ENCODE results near the gene CLIC3.
"Not testable (repeated sequence)": the region's sequence is repeated elsewhere in the genome, so short reads cannot be mapped to it uniquely, and the experiment has no call there.

The CLIC3 gene

DNA sequence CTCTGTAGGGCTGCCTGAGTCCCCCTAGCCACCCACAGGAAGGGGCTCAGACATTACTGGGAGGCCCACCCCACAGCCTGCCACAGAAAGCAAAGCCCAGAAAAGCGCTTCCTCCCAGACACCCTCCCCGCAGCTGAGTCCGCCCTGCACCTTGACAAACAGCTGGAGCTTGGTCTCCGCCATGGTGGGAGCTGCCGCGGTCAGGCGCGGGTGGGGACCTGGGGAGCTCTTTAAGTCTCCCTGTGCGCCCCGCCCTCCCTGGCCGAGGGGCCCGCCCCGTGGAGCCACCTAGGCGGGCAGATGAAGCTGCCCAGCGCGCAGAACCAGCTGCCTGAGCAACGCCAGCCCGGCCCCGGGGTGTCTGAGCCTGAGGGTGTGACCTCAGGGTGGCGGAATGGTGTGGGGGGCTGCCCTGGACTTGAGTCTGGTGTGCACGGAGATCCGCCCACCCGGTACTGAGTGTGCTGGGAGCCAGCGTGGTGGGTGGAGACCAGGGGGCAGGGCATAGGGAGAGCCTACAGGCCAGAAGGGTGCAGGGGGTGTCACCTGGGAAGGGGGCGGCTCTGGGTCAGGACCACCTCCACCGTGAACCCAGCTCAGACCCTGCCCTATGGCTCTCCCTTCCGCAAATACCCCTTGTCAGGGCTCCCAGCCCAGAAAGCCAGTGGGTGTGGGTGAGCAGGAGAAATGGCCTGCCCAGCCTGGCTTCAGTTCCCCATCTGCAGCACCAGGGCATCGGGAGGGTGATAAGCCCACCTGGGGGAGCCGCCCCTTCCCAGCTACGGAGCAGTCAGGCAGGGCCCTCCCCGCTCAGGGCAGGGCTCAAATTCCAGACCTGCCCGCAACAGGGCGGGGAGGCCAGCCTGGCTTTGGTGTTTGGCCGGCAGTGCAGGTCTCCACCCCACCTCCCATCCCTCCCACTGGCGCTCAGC lies at the start of gene CLIC3:
TSS of gene CLIC3 (minus strand) at position 208 of the 932 bp plus-strand sequence. CDS start at position 183, 25 bp downstream.
- DNase-seq = peak; percentile 39

DNA sequence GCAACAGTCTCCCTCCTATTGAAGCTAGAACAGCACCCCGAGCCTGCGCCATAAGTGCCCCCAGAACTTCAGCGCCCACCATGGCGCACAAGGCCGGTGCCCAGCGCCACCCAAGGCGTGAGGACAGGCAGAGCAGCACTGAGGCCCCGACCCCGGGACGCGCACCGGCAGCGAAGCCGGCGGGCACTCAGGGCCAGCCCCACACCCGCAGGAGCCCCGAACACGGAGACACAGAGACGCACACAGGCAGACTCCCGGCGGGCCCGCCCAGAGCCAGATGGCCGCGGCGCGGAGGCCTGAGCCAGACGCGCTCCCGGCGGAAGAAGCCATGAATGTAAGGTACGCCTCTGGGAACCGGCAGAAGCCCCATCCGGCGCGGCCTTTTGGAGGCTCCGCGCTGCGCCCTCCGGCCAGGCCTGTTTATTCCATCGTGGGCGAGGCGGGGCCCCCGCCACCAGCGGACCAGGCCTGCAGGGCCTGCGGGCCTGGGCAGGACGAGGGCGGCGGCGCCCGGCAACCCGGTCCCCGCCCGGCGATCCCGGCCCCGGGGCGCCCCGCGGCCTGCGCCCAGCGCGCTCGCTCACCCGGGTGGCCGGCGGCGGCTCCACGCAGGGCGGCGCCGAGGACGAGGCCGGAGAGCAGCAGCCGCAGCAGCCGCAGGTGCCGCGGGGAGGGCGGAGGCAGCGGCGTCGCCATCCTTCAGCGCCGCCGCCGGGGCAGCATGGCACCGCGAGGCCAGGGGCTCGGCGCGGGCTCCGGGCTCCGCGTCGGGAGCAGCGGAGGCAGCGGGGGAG lies 49.1 kb upstream of the CLIC3 start:
- peak; percentile 44 for DNase-seq

DNA sequence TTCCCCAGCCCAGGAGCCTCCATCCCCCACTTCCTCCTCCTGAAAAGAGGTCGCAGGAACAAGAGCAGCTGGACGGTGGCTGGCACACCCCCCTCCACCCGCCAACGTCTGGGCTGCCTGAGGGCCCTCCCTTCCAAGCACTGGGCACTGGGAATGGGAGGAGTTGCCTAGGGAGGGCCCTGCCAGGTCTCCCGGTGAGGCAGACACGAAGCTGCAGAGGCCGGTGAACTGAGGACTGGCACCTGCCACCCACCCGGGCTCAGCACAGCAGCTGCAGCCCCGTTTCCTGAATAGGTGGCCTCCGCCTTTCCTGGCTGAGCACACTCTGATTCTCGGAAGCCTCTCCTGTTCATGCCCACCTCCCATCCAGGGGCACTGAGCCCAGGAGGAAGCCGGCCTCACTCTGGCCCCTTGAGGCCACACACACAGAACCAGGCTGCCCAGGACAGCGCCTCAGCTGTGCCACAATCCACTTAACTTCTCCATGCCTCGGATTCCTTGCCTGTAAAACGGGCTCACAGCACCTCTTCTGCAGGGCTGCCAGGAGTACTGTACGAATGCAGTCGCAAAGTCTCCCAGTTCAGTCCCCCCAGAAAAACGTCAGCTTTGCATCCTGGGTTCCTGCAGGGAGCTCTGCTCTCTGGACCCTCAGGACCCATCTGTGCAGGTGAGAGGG lies 48.3 kb upstream of the CLIC3 start:
- DNase-seq = no peak

GRCh38 chr9:137044037-137044436 lies 47.7 kb upstream of the CLIC3 start:
- DNase-seq = no peak

DNA sequence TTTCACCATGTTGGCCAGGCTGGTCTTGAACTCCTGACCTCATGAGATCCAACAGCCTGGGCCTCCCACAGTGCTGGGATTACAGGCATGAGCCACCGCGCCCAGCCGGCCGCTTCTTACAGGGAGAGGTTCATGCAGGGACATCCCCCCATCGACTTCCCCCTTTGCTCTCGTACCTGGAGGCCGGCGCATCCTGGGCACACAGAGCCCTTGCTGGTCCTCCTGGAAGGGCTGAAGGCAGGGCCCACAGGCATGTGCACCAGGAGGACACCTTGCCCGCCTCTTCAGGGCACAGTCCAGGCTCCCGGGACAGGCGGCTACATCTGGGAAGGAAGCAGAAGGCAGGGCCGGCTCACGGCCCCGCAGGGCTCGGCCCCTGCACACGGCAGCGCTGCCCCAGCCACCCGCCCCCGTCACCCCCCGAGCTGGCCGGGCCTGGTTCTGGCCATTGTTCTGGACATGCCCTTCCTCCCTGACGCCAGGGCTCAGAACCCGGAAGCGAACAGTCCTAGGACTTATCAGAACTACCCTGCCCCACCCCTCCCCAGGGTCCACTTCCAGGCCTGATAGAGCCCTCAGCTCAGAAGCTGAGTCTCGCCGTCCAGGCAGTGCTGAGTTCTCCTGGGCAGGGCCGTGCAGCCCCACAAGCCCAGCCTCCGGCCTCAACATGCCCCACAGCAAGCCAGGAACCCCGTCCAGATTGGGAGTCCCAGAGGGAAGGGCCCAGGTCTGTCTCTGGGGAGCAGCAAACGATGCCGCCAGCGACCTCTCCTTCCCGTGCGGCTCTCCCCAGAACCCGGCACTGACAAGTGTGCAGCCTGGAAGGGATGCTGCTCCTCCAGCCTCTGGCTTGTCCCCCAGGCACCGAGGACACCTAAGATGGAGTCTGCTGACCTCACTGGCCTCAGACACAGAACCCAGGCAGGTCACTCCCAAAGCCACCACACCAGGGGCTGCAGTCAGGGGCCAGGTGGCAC lies 46.7 kb upstream of the CLIC3 start:
- no peak for DNase-seq

- DNase-seq = no peak
Observed at GRCh38 chr9:137041124-137041523, 44.8 kb upstream of the CLIC3 start.

- DNase-seq = no peak
Observed at GRCh38 chr9:137040568-137040967, 44.2 kb upstream of the CLIC3 start.

GRCh38 chr9:137039611-137040366 lies 43.4 kb upstream of the CLIC3 start:
- no peak for DNase-seq

DNA sequence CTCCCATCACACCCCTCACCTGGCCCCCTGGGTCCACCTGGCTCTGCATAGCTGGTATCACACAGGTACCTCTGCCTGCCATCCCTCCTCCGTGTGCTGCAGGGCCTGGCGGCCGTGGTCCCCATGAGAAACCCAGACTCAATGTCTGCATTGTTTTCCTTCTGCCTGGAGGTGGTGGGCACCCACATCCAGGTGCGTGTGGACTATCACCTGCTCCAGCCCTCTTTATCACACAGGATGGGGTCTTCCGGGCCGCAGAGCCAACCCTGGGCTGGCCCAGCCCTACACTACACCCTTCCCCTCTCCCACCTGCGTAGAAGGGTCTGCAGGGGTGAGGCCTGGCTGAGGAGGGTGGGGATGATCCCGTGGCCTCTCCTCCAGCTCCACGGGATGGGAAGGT lies 42.5 kb upstream of the CLIC3 start:
- no peak for DNase-seq

DNA sequence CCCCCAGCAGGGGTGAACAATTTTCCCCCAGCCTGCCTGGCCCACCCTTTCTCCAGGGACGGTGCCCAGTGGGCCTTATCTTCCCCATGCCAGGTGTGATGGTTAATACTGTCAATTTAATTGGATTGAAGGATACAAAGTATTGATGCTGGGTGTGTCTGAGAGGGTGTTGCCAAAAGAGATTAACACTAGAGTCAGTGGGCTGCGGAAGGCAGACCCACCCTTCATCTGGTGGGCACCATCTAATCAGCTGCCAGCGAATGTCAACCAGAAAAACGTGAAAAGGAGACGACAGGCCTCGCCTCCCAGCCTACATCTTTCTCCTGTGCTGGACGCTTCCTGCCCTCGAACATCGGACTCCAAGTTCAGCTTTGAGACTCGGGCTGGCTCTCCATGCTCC lies 41.1 kb upstream of the CLIC3 start:
- DNase-seq = no peak

- DNase-seq = no peak
Observed at GRCh38 chr9:137037035-137037434, 40.7 kb upstream of the CLIC3 start.

GRCh38 chr9:137035937-137036336 lies 39.6 kb upstream of the CLIC3 start:
- DNase-seq = no peak

- no peak for DNase-seq
Observed at GRCh38 chr9:137035507-137035834, 39.1 kb upstream of the CLIC3 start.

- peak; percentile 81 for DNase-seq
Observed at GRCh38 chr9:137034709-137035506, 38.5 kb upstream of the CLIC3 start.

DNA sequence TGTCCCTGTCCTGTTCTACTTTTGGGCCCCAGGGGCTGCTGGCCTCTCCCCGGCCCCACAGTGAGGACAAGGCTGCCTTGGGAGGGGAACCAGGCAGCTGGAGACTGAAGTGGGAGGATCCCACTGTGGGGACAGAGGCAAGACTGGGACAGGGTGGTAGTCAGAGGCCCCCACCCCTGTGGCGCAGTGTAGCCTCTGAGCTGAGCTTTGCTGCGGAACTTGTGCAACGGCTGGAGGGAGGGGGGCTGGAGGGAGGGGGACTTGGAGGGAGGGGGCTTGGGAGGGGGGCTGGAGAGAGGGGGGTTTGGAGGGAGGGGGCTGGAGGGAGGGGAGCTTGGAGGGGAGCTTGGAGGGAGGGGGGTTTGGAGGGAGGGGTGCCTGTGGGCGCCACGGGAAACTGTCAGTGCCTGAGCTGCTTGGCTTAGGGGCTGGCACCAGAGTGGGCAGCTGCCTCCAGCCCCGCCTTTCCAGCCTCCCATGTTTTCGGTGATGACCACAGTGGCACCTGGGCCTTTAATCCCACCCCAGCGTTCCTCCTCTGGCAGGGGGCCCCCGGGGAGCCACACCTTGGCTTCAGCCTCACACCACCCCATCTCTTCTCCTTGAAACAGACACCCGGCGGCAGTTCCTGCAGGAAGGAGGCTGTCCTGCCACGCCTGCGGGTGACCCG lies 37.8 kb upstream of the CLIC3 start:
- no peak for DNase-seq

GRCh38 chr9:137033481-137033880 lies 37.1 kb upstream of the CLIC3 start:
- not testable (repeated sequence) for DNase-seq

GRCh38 chr9:137032858-137033257 lies 36.5 kb upstream of the CLIC3 start:
- no peak for DNase-seq

- DNase-seq = no peak
Observed at GRCh38 chr9:137031904-137032640, 35.7 kb upstream of the CLIC3 start, which contains the start of gene FUT7. FUT7 (minus strand) TSS chr9:137032088; CDS start chr9:137031991, 97 bp downstream.
